ENCODE data around the gene IFT43. TPM values are rescaled to one million over a fixed set of nuclear protein-coding genes. Genes with fewer than 3 reads are reported as not detected.

IFT43 gene
- total RNA-seq, 1 experiment from 2014 or later, result 17.5 TPM

DNA sequence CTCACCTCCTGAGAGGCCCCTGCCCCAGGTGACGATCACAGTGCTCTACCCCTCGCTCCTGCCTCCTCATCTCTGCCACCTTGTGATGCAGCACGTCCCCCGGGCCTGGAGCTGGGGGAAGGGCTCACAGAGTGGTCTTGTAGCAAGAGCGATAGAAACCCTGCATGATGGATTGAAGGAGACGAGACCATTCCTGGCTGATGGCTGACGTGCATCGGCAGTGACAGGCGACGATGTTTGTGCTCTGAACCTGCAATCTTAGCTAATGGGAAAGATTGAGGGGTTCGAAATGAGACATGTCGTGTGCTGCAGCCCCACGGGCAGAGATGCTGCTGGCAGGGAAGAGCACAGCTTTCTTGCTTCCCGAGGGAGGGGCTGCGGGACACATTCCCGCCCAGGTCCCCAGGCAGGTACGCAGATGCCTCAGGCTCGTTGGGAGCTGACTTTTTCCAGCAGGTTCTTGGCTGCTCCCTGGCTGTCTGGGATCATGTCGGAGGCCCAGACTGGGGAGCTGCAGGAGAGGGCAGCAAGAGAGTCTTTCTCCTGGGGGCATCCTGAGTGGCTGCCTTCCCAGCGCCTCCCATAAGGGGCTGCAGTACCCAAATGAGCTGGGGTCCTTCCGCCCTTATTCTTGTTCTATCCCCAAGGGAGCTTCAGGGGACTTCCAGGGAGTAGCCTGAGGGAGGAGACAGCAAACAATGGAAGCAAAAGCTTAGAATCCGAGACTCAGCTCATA is 127.5 kb downstream of the IFT43 start (continued):
- TF ChIP-seq, protein P1, sequence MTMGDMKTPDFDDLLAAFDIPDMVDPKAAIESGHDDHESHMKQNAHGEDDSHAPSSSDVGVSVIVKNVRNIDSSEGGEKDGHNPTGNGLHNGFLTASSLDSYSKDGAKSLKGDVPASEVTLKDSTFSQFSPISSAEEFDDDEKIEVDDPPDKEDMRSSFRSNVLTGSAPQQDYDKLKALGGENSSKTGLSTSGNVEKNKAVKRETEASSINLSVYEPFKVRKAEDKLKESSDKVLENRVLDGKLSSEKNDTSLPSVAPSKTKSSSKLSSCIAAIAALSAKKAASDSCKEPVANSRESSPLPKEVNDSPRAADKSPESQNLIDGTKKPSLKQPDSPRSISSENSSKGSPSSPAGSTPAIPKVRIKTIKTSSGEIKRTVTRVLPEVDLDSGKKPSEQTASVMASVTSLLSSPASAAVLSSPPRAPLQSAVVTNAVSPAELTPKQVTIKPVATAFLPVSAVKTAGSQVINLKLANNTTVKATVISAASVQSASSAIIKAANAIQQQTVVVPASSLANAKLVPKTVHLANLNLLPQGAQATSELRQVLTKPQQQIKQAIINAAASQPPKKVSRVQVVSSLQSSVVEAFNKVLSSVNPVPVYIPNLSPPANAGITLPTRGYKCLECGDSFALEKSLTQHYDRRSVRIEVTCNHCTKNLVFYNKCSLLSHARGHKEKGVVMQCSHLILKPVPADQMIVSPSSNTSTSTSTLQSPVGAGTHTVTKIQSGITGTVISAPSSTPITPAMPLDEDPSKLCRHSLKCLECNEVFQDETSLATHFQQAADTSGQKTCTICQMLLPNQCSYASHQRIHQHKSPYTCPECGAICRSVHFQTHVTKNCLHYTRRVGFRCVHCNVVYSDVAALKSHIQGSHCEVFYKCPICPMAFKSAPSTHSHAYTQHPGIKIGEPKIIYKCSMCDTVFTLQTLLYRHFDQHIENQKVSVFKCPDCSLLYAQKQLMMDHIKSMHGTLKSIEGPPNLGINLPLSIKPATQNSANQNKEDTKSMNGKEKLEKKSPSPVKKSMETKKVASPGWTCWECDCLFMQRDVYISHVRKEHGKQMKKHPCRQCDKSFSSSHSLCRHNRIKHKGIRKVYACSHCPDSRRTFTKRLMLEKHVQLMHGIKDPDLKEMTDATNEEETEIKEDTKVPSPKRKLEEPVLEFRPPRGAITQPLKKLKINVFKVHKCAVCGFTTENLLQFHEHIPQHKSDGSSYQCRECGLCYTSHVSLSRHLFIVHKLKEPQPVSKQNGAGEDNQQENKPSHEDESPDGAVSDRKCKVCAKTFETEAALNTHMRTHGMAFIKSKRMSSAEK (CRISPR knock-in tag; IDR thresholded peaks at IDR 0.05; ENCODE audit: borderline replicate concordance), result no peak
- TF ChIP-seq ZNF317 (CRISPR knock-in tag; IDR thresholded peaks at IDR 0.05; ENCODE audit: borderline replicate concordance, low read depth) (no peak), HMGA2 (CRISPR knock-in tag; IDR thresholded peaks at IDR 0.05) (no peak), ZNF263 (CRISPR knock-in tag; IDR thresholded peaks at IDR 0.05; ENCODE audit: low read depth) (no peak), ZNF232 (CRISPR knock-in tag; IDR thresholded peaks at IDR 0.05) (0 out of 2 replicates have a peak, but pooled peaks have one; percentile 34), ZBTB21 (CRISPR knock-in tag; IDR thresholded peaks at IDR 0.05; ENCODE audit: borderline replicate concordance) (0 out of 2 replicates have a peak, but pooled peaks have one; percentile 39)
- TF ChIP-seq, protein P2, sequence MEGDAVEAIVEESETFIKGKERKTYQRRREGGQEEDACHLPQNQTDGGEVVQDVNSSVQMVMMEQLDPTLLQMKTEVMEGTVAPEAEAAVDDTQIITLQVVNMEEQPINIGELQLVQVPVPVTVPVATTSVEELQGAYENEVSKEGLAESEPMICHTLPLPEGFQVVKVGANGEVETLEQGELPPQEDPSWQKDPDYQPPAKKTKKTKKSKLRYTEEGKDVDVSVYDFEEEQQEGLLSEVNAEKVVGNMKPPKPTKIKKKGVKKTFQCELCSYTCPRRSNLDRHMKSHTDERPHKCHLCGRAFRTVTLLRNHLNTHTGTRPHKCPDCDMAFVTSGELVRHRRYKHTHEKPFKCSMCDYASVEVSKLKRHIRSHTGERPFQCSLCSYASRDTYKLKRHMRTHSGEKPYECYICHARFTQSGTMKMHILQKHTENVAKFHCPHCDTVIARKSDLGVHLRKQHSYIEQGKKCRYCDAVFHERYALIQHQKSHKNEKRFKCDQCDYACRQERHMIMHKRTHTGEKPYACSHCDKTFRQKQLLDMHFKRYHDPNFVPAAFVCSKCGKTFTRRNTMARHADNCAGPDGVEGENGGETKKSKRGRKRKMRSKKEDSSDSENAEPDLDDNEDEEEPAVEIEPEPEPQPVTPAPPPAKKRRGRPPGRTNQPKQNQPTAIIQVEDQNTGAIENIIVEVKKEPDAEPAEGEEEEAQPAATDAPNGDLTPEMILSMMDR (IDR thresholded peaks at IDR 0.05), result no peak
- TF ChIP-seq, protein P3, sequence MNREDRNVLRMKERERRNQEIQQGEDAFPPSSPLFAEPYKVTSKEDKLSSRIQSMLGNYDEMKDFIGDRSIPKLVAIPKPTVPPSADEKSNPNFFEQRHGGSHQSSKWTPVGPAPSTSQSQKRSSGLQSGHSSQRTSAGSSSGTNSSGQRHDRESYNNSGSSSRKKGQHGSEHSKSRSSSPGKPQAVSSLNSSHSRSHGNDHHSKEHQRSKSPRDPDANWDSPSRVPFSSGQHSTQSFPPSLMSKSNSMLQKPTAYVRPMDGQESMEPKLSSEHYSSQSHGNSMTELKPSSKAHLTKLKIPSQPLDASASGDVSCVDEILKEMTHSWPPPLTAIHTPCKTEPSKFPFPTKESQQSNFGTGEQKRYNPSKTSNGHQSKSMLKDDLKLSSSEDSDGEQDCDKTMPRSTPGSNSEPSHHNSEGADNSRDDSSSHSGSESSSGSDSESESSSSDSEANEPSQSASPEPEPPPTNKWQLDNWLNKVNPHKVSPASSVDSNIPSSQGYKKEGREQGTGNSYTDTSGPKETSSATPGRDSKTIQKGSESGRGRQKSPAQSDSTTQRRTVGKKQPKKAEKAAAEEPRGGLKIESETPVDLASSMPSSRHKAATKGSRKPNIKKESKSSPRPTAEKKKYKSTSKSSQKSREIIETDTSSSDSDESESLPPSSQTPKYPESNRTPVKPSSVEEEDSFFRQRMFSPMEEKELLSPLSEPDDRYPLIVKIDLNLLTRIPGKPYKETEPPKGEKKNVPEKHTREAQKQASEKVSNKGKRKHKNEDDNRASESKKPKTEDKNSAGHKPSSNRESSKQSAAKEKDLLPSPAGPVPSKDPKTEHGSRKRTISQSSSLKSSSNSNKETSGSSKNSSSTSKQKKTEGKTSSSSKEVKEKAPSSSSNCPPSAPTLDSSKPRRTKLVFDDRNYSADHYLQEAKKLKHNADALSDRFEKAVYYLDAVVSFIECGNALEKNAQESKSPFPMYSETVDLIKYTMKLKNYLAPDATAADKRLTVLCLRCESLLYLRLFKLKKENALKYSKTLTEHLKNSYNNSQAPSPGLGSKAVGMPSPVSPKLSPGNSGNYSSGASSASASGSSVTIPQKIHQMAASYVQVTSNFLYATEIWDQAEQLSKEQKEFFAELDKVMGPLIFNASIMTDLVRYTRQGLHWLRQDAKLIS (CRISPR knock-in tag; IDR thresholded peaks at IDR 0.05; ENCODE audit: borderline replicate concordance), result no peak
- TF ChIP-seq, protein P4, sequence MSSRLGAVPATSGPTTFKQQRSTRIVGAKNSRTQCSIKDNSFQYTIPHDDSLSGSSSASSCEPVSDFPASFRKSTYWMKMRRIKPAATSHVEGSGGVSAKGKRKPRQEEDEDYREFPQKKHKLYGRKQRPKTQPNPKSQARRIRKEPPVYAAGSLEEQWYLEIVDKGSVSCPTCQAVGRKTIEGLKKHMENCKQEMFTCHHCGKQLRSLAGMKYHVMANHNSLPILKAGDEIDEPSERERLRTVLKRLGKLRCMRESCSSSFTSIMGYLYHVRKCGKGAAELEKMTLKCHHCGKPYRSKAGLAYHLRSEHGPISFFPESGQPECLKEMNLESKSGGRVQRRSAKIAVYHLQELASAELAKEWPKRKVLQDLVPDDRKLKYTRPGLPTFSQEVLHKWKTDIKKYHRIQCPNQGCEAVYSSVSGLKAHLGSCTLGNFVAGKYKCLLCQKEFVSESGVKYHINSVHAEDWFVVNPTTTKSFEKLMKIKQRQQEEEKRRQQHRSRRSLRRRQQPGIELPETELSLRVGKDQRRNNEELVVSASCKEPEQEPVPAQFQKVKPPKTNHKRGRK (CRISPR knock-in tag; IDR thresholded peaks at IDR 0.05; ENCODE audit: borderline replicate concordance), result no peak

DNA sequence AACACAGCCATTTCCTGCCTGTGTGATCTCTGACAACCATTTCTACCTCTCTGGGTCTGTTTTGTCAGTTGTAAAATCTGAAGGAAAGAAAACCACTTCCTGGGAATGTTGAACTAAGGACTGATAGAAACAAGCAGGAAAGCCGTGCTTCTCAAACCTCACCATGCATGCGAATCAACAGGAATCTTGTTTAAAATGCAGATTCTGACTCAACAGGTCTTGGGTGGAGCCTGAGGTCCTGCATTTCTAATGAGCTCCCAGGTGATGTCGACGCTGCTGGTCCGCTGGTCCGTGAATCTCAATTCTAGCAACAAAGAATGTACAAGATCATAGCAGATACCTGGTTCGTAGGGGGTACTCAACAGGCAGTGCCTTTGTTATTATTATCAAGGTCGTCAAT is 128.1 kb downstream of the IFT43 start:
- no peaks in the 10 kb centered on the region for H3K36me3 Mint-ChIP-seq
- ChIA-PET CTCF (interaction anchor here (0.7 to 3.0 kb wide), 18 partner anchors 8 to 405 kb away, joined by 3 to 19 read pairs (median 4); partner anchors contain the start of gene TGFB3), POLR2A (no interaction called here)
- no peaks in the 10 kb centered on the region for H3K27me3 Mint-ChIP-seq (ENCODE audit: low read depth)
- H3K4me1 Mint-ChIP-seq, result peaks cover 57% of the 10 kb centered on the region
- H3K9me3 Mint-ChIP-seq, result peaks cover 2% of the 10 kb centered on the region
- DNase-seq (ENCODE audit: low spot score) (no peak), ATAC-seq (peak; percentile 25)
- TF ChIP-seq, protein P5, sequence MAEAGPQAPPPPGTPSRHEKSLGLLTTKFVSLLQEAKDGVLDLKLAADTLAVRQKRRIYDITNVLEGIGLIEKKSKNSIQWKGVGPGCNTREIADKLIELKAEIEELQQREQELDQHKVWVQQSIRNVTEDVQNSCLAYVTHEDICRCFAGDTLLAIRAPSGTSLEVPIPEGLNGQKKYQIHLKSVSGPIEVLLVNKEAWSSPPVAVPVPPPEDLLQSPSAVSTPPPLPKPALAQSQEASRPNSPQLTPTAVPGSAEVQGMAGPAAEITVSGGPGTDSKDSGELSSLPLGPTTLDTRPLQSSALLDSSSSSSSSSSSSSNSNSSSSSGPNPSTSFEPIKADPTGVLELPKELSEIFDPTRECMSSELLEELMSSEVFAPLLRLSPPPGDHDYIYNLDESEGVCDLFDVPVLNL (CRISPR knock-in tag; IDR thresholded peaks at IDR 0.05; ENCODE audit: borderline replicate concordance, low read depth), result no peak
- TF ChIP-seq FOXK1 (CRISPR knock-in tag; IDR thresholded peaks at IDR 0.05), result peak; percentile 54; the same call in 1 of the 2 replicates
- H3K4me3 Mint-ChIP-seq, result peak overlapping the region; percentile 22; the same call in 1 of the 2 replicates
- H3K27ac Mint-ChIP-seq, result peak overlapping the region; percentile 81
